ENCODE results near the gene PIGU. TPM values are rescaled to one million over a fixed set of nuclear protein-coding genes. Genes with fewer than 3 reads are reported as not detected.
"Not testable (repeated sequence)": the region's sequence is repeated elsewhere in the genome, so short reads cannot be mapped to it uniquely, and the experiment has no call there.

Gene PIGU
- total and polyA plus RNA-seq, 4 donors: 6.4 to 10.0 (median 7.2) TPM

GRCh38 chr20:34715384-34715783 lies 38.5 kb upstream of the PIGU start:
- Histone ChIP-seq H3K4me3 (ENCODE audit: low read depth in 1 of 3, low read length in 3 of 3) (no peak overlapping the region), H3K27me3 (ENCODE audit: control insufficient read depth in 4 of 4, insufficient read depth in 4 of 4, low read length in 3 of 4) (no peaks in the 10 kb centered on the region), H3K9me3 (ENCODE audit: control insufficient read depth in 4 of 4, low read length in 3 of 4) (no peaks in the 10 kb centered on the region), H3K9ac (ENCODE audit: low read depth in 1 of 2, low read length in 2 of 2) (no peak overlapping the region), H3K27ac (ENCODE audit: low read depth in 1 of 2, low read length in 2 of 2) (no peak overlapping the region), H3K4me1 (ENCODE audit: control insufficient read depth in 4 of 4, insufficient read depth in 4 of 4, low read length in 3 of 4) (peaks cover 0 to 32% (median 22%) of the 10 kb centered on the region in 4 donors), H3K36me3 (ENCODE audit: control insufficient read depth in 4 of 4, insufficient read depth in 3 of 4, low read depth in 1 of 4, low read length in 3 of 4) (peaks cover 0 to 15% (median 4%) of the 10 kb centered on the region in 4 donors)
- no peak for DNase-seq (ENCODE audit: low spot score)
- 98% methylated on average over 4 of the region's 4 CpGs for WGBS
- TF ChIP-seq HNF4A (conservative IDR thresholded peaks at IDR 0.05): no peak
- TF ChIP-seq, protein P1, sequence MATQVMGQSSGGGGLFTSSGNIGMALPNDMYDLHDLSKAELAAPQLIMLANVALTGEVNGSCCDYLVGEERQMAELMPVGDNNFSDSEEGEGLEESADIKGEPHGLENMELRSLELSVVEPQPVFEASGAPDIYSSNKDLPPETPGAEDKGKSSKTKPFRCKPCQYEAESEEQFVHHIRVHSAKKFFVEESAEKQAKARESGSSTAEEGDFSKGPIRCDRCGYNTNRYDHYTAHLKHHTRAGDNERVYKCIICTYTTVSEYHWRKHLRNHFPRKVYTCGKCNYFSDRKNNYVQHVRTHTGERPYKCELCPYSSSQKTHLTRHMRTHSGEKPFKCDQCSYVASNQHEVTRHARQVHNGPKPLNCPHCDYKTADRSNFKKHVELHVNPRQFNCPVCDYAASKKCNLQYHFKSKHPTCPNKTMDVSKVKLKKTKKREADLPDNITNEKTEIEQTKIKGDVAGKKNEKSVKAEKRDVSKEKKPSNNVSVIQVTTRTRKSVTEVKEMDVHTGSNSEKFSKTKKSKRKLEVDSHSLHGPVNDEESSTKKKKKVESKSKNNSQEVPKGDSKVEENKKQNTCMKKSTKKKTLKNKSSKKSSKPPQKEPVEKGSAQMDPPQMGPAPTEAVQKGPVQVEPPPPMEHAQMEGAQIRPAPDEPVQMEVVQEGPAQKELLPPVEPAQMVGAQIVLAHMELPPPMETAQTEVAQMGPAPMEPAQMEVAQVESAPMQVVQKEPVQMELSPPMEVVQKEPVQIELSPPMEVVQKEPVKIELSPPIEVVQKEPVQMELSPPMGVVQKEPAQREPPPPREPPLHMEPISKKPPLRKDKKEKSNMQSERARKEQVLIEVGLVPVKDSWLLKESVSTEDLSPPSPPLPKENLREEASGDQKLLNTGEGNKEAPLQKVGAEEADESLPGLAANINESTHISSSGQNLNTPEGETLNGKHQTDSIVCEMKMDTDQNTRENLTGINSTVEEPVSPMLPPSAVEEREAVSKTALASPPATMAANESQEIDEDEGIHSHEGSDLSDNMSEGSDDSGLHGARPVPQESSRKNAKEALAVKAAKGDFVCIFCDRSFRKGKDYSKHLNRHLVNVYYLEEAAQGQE (IDR thresholded peaks at IDR 0.05): no peak
- TF ChIP-seq FOXA2 (IDR thresholded peaks at IDR 0.05): no peak
- no peak for TF ChIP-seq YY1 (IDR thresholded peaks at IDR 0.05)
- no peak for TF ChIP-seq TAF1 (conservative IDR thresholded peaks at IDR 0.05)
- TF ChIP-seq EGR1 (IDR thresholded peaks at IDR 0.05; ENCODE audit: low read depth in 2 of 2): no peak
- no peak for TF ChIP-seq JUND (IDR thresholded peaks at IDR 0.05)
- TF ChIP-seq, protein P2, sequence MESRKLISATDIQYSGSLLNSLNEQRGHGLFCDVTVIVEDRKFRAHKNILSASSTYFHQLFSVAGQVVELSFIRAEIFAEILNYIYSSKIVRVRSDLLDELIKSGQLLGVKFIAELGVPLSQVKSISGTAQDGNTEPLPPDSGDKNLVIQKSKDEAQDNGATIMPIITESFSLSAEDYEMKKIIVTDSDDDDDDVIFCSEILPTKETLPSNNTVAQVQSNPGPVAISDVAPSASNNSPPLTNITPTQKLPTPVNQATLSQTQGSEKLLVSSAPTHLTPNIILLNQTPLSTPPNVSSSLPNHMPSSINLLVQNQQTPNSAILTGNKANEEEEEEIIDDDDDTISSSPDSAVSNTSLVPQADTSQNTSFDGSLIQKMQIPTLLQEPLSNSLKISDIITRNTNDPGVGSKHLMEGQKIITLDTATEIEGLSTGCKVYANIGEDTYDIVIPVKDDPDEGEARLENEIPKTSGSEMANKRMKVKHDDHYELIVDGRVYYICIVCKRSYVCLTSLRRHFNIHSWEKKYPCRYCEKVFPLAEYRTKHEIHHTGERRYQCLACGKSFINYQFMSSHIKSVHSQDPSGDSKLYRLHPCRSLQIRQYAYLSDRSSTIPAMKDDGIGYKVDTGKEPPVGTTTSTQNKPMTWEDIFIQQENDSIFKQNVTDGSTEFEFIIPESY (IDR thresholded peaks at IDR 0.05): no peak
- no peak for TF ChIP-seq NR2F2 (IDR thresholded peaks at IDR 0.05)
- TF ChIP-seq RAD21 (IDR thresholded peaks at IDR 0.05): no peak
- TF ChIP-seq, protein P3, sequence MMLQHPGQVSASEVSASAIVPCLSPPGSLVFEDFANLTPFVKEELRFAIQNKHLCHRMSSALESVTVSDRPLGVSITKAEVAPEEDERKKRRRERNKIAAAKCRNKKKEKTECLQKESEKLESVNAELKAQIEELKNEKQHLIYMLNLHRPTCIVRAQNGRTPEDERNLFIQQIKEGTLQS (IDR thresholded peaks at IDR 0.05): no peak
- no peak for TF ChIP-seq SP1 (IDR thresholded peaks at IDR 0.05)
- TF ChIP-seq RXRA (IDR thresholded peaks at IDR 0.05): no peak
- TF ChIP-seq, protein P4, sequence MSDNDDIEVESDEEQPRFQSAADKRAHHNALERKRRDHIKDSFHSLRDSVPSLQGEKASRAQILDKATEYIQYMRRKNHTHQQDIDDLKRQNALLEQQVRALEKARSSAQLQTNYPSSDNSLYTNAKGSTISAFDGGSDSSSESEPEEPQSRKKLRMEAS (IDR thresholded peaks at IDR 0.05): no peak
- TF ChIP-seq GABPA (IDR thresholded peaks at IDR 0.05 in 1 of 2, conservative IDR thresholded peaks at IDR 0.05 in 1 of 2): no peak
- TF ChIP-seq HNF4G (IDR thresholded peaks at IDR 0.05): no peak
- TF ChIP-seq, protein P5, sequence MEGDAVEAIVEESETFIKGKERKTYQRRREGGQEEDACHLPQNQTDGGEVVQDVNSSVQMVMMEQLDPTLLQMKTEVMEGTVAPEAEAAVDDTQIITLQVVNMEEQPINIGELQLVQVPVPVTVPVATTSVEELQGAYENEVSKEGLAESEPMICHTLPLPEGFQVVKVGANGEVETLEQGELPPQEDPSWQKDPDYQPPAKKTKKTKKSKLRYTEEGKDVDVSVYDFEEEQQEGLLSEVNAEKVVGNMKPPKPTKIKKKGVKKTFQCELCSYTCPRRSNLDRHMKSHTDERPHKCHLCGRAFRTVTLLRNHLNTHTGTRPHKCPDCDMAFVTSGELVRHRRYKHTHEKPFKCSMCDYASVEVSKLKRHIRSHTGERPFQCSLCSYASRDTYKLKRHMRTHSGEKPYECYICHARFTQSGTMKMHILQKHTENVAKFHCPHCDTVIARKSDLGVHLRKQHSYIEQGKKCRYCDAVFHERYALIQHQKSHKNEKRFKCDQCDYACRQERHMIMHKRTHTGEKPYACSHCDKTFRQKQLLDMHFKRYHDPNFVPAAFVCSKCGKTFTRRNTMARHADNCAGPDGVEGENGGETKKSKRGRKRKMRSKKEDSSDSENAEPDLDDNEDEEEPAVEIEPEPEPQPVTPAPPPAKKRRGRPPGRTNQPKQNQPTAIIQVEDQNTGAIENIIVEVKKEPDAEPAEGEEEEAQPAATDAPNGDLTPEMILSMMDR (IDR thresholded peaks at IDR 0.05; ENCODE audit: low read depth, low read length, missing input control): no peak
- no peak for TF ChIP-seq FOXA1 (IDR thresholded peaks at IDR 0.05)

GRCh38 chr20:34713944-34714515 lies 37.1 kb upstream of the PIGU start:
- not testable (repeated sequence) for H3K4me3 ChIP-seq (ENCODE audit: low read depth in 1 of 3, low read length in 3 of 3); H3K27me3 ChIP-seq (ENCODE audit: control insufficient read depth in 4 of 4, insufficient read depth in 4 of 4, low read length in 3 of 4); H3K9ac ChIP-seq (ENCODE audit: low read depth in 1 of 2, low read length in 2 of 2); DNase-seq (ENCODE audit: low spot score); H3K9me3 ChIP-seq (ENCODE audit: control insufficient read depth in 4 of 4, low read length in 3 of 4)
- H3K27ac ChIP-seq (ENCODE audit: low read depth in 1 of 2, low read length in 2 of 2): peak overlapping the region in 1 of 2 donors; percentile 4
- peaks cover 0 to 15% (median 4%) of the 10 kb centered on the region in 4 donors for H3K36me3 ChIP-seq (ENCODE audit: control insufficient read depth in 4 of 4, insufficient read depth in 3 of 4, low read depth in 1 of 4, low read length in 3 of 4)
- H3K4me1 ChIP-seq (ENCODE audit: control insufficient read depth in 4 of 4, insufficient read depth in 4 of 4, low read length in 3 of 4): peaks cover 0 to 36% (median 26%) of the 10 kb centered on the region in 4 donors
- WGBS: 96% methylated on average over 10 of the region's 10 CpGs
